COR-L47 (cell line): Measurements from ENCODE around the gene ALG11.

ENCODE experiments used
- DNase-seq: peaks from one replicate; lab custom pipeline; 2025; lab: John Stamatoyannopoulos, UW

ALG11 gene

DNA sequence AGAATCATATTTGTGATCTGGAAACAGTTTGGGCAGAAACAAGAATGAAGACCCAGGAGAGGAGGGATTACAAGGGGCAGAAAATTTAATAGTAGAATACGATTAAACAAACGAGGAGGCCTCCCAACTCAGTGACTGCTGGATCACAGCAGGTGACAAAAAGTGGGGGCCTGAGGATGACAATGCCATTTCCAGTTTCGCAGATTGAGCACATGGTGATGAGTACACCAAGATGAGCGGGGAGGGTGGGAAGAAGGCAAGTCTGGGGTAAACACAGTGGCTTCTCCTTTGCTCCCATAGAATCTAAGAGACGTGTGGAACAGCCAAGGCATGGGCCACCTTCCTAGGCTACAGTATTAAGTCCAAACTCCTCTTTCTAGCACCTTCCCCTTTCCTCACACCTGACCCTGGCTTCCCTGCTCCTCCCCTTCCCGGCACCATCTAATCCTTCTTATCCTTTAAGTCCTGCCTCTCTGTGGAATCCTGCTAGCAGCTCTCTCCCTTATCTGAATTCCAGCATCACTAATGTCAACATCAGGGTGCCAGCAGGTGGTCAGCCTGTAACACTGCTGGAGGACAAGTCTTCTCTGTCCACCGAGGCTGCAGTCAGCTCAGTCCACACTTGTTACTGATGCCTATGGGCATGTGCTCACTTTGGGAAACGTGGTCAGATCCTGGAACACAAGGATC is 14.4 kb upstream of the ALG11 start:
- DNase-seq: no peak

DNA sequence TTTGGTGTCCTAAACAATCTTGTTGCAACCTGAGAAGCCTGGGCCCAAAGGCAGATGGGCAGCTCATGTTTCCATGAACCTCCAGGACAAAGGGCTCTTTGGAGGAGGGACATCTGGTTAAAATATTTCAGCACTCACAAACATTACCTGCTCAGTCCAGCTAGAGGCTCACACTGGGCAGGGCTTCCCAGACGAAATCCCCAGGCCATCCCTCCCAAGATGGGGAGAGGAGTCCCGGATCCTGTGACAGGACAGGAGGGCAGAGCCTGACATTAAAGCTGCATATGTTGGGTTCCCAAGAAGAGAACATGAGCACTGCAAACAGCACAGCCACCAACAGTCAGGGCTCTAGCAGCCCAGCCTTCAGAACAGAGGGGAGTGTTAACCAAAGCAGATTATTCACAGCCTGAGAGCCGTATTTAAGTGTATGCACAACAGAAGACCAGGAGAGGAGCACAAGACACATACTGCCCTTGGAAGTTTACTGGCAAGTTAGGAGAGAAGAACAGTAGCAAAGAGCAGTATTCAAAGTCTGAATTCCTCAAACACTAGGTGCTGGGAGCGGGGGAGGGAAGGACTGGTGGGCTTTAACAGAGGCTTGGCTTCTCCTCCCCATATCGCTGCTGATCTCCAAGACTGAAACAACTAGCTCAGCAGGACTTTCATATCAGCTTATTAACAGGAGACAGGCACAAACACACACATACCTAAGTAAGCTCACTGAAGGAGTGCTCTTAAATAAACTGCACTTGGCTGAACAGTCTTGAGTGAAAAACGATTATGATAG is 13.3 kb upstream of the ALG11 start:
- DNase-seq: no peak

DNA sequence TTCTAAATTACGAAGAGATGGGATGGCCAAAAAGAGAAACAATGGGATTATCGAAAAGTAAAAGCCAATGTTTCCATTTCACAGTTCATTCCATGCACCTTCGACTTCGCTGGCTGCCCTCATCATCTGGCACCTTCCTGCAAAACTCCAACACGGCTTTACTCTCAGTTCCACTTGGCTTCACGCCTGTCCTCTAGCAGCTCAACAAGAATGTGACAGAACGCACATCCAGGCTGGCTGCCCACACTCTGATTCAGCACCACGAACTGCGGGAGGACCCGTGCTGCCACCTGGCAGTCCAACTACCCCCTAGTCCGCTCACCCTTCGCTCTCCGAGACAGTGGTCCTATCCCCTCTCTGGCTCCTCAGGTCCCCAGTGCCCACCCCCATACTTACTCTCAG is 12.7 kb upstream of the ALG11 start:
- DNase-seq: no peak

DNA sequence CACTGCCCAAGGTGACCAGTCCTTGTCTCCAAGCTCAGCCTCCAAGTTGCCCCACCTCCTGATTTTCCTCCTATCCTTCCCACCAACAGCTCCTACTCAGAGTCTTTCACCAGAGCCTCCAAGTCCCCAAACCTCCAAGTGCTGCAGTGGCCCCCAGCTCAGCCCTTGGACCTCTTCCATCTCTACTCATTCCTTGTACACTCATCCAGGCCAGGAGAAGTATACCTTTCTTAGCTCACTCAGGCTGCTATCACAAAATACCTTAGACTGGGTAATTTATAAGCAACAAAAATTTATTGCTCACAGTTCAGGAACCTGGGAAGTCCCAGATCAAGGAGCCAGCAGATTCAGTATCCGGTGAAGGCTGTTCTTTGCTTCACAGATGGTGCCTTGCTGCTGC is 12.3 kb upstream of the ALG11 start:
- no peak for DNase-seq

GRCh38 chr13:52001120-52001731 is 11.0 kb upstream of the ALG11 start:
- peak; percentile 19 for DNase-seq

- no peak for DNase-seq
Observed at GRCh38 chr13:52002361-52002760, 9.8 kb upstream of the ALG11 start.

DNA sequence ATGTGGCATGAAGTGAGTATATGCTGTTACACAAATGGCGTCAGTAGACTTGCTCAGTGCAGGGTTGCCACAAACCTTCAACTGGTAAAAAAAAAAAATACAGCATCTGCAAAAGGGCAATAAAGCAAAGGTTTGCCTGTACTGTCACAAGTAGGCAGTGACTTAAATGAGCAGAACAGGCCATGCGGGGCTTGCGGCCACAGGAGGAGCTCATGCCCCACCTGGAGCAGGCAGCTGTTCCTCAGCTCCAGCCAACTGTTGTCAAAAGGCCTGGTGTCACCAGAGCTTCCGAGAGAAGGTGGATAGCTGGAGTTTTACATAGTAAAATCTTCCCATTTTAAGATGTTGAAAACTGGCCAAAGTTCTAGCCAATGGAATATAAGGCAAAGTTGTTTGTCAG is 8.7 kb upstream of the ALG11 start:
- DNase-seq: no peak

GRCh38 chr13:52004511-52005170 is 7.6 kb upstream of the ALG11 start:
- no peak for DNase-seq

GRCh38 chr13:52005841-52006522 is 6.2 kb upstream of the ALG11 start:
- DNase-seq: no peak

DNA sequence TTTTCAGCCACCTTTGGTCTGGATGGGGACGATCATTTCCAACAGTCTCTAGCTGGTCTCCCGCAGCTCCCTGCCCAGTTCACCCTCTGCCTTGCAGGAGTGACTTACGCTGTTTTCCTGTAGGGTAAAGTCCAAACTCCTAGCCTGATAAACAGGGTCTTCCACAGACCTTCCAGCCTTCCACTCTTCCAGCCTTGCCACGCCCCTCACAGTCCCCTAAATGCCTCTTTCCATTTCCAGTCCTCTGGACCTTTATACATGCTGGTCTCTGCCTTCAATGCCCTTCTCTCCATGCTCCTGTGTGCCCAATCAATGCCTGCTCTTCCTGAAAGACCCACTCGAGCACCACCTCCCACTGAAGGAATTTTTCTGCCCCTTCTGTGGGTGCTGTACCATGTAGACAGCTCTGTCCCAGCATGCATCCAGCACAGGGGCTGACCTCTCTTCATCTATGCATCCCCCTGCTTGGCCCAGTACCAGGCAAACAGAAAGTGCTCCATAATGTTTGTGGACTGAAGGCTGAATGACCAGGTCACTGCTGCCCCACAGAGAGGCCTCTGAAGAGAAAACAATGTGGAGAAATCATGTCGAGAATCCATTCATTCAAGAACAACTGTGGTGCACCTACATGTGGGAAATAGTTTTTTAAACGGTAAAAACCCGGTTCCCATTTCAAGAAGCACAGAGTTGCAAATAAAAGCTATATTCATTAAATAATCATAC is 5.5 kb upstream of the ALG11 start:
- no peak for DNase-seq

DNA sequence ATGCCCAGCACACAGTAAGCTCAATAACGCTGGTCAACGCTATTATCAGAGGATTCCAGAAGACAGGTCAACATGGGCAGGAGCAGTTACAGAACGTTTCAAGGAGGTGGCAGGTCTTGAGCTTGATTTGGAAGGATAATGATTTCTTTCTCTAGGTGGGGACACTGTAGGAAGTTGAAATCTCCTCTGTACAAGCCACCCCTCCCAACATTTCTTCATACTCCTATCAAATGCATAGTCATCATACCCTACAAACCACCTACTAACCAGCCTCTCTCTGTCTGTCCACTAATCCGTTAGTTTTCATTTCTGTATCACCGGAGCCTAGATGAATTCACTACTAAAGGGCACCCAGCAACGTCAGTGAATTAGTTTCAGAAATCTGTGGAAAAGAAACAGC is 2.3 kb upstream of the ALG11 start:
- no peak for DNase-seq

DNA sequence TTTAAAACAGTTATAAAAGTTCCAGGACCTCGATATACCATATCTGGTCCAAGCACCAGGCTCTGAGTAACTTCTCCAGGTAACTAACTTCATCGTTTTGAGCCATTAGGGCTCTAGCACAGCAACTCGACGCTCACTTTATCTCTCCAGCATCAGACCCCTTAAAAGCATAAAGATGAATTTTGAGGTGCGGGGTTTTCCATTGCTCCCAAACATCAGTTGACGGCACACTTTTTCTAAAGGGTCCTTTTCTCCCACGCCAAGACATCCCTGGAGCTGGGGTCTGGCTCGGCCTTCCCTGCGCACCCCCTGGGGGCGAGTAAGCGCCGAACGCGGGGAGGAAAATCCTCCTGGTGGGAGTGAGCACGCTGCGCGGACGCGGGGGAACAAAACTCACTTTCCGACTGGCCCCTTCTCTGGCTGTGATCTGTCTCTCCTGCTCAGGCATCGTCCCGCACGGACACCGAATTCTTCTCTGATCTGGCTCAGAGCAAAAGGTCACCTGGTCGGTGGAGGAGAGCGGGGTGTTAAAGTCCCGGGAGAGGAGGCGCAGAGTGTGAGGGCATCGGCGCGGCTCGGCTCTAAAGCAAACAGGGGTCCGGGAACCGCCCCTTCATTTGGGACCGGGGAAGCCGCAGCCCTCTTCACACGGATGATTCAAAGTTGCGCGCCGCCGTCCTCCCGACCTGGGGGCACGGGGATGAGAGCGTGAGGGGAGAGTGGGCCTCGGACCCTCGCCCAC is 1.1 kb upstream of the ALG11 start, which contains the start of gene ATP7B:
Gene ATP7B (minus strand): TSS at position 561 of the 742 bp plus-strand sequence. CDS start 113 bp downstream, at position 448.
- DNase-seq: no peak

DNA sequence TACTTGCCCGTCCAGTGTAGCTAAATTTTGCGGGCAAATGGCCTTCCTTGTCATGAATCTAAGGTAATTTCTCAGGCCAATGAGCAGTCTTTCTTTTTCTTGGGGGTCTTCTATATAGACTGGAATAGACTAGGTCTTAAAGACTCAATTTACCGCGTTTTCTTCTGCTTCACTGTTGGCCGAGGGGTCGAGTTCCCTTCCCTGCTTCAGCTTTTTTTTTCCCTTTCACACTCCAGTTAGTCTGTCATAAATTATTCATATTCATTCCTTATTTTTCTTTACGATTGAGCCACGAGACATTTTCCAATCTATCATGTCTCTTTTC is 276 bp downstream of the ALG11 start:
- DNase-seq: no peak

GRCh38 chr13:52016296-52016695 is 4.1 kb downstream of the ALG11 start:
- no peak for DNase-seq

DNA sequence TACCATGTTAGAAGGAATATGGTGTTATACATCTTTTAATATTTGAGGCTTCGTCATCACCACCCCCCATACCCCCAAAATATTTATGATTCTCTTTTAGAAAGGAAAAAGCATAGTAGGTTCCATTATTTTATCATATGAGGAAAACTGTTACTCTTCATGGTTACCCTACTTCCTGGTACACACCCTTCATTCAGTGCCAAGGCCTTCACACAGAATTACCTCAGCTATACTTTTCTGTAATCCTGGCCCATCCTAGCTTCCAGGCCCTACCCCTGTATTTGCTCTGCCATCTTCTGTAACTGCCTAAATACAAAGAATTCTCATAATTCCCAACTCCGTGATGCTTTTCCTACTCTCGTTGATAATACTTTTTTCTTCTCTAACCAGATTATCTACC is 8.0 kb downstream of the ALG11 start:
- DNase-seq: no peak

- no peak for DNase-seq
Observed at GRCh38 chr13:52022356-52022755, 10.2 kb downstream of the ALG11 start.

GRCh38 chr13:52024481-52024880 is 12.3 kb downstream of the ALG11 start, which contains the start of gene UTP14C:
Gene UTP14C (plus strand): TSS chr13:52024691. CDS start chr13:52028805, 4,114 bp downstream.
- DNase-seq: no peak

GRCh38 chr13:52025475-52026245 is 13.5 kb downstream of the ALG11 start:
- DNase-seq: no peak

- DNase-seq: no peak
Observed at GRCh38 chr13:52026246-52026626, 14.0 kb downstream of the ALG11 start.

DNA sequence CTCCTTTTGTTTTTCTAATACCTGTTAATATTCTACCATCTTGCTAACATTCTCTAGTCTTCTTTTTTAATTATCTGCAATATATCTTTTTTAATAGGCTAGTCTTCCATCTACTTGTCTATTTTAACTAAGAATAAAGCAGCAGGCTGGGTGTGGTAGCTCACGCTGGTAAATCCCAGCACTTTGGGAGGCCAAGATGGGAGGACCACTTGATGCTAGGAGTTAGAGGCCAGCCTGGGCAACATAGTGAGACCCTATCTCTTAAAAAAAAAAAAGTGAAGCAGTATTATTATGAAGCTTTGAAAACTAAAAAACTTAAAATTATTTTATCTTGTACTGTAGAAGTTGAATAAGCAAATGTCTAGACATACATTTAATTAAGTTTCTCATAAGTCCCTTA is 15.6 kb downstream of the ALG11 start:
- no peak for DNase-seq
